Astrocyte (in vitro differentiated cells and primary cell): Measurements from ENCODE around the gene PLA2G2F.

Experiments used
- EZH2 ChIP-seq: IDR thresholded peaks from 2 replicates; pipeline ENCODE4 v1.6.1; 2012; ENCODE audit warnings: mild to moderate bottlenecking, low read length, inconsistent platforms; ENCODE audit not compliant: insufficient read depth
- TF ChIP-seq, protein P1 (sequence below): IDR thresholded peaks from 2 replicates; pipeline ENCODE4 v1.5.1; 2011; ENCODE audit warnings: low read depth, mild to moderate bottlenecking, inconsistent platforms, low read length, moderate library complexity; ENCODE audit not compliant: insufficient read depth

DNA sequence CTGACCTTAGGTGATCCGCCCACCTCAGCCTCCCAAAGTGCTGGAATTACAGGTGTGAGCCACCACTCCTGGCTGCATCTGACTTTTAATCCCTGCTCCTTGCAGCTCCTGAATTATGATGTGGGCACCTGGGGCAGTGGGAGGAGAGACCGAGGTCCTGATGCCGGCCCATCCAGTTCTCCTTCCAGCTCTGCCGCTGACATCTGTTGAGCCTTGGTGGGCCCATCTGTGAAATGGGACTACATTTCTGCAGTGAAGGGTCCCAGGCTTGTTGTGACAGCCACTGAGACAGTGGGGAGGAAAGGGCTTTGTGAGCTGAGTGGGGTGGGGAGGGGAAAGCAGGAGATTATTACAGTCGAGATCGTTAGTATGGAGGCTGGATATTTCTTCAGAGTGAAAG, 11.8 kb downstream of the PLA2G2F start:
- TF ChIP-seq, protein P1, sequence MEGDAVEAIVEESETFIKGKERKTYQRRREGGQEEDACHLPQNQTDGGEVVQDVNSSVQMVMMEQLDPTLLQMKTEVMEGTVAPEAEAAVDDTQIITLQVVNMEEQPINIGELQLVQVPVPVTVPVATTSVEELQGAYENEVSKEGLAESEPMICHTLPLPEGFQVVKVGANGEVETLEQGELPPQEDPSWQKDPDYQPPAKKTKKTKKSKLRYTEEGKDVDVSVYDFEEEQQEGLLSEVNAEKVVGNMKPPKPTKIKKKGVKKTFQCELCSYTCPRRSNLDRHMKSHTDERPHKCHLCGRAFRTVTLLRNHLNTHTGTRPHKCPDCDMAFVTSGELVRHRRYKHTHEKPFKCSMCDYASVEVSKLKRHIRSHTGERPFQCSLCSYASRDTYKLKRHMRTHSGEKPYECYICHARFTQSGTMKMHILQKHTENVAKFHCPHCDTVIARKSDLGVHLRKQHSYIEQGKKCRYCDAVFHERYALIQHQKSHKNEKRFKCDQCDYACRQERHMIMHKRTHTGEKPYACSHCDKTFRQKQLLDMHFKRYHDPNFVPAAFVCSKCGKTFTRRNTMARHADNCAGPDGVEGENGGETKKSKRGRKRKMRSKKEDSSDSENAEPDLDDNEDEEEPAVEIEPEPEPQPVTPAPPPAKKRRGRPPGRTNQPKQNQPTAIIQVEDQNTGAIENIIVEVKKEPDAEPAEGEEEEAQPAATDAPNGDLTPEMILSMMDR: no peak
- no peak for TF ChIP-seq EZH2
